GM18502 (cell line): Measurements from ENCODE around the gene DOCK4.

Experiments
- ATAC-seq: cut with Tn5 transposase; IDR thresholded peaks from one replicate; pipeline ENCODE4 v1.9.1; 2021; ENCODE audit warnings: mild to moderate bottlenecking; ENCODE audit not compliant: unreplicated experiment, poor library complexity

DOCK4 gene

DNA sequence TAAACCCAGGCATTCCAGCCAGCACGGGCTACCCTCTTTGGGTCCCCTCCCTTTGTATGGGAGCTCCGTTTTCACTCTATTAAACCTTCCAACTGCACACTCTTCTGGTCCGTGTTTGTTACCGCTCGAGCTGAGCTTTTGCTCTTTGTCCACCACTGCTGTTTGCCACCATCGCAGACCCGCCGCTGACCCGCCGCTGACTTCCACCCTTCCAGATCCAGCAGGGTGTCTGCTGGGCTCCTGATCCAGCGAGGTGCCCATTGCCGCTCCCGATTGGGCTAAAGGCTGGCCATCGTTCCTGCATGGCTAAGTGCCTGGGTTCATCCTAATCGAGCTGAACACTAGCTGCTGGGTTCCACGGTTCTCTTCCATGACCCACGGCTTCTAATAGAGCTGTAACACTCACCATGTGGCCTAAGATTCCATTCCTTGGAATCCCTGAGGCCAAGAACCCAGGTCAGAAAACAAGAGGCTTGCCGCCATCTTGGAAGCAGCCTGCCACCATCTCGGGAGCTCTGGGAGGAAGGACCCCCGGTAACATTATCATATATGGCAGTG, 14.8 kb upstream of the DOCK4 start:
- ATAC-seq = no peak

DNA sequence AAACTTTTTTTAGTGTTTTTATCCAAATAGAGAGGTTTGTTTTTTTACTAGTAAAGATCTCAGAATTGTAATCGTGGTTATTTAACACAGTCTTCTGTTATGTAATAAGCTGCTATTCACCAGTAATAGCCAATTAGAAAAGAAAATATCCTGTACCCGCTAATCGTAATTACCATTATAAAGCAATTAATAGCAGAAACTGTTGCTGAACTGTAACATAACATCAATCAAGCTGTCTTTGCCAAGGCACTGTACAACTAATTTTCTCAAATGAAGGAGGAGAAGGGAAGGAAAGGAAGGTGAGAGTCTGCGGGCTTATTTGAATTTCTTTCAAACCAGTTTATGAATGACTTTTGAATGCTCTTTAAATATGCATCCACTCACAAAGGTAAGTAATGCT, 9.6 kb upstream of the DOCK4 start:
- ATAC-seq = no peak

DNA sequence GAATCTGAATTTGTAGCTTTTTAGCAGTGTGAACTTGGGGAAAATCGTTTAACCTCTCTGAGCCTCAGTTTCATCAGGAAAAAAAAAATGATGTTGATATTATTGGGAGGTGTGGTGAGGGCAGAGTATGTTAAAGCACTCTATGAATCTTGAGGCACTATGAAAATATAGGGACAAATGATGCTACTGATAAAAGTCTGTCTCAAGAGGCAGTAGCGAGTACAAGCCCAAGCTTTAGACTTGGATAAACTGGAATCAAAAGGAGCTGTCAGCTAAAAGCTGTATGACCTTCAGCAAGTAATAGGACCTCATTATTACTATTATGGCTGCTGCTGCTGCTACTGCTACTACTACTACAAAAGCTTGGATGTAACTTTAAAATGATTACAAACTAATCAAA, 8.7 kb upstream of the DOCK4 start:
- ATAC-seq = no peak

DNA sequence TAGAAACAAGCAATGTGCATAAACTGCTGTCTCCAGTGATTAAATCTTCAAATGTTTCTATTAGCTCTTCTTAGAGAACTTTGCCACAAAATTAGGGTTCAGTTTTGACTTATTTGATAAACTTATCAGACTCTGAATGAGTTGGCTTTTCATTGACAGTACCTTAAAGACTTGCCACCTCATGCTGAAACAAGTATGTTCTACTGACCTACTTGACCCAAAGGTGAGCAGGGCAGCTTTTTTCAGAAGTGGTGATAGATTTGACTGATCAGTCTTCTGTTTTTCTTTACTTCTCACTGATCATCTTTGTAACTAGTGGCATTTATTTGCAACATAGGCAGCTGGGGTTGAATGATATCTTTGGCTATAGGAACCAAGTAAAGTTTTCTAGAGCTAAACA, 8.1 kb upstream of the DOCK4 start:
- ATAC-seq = no peak

DNA sequence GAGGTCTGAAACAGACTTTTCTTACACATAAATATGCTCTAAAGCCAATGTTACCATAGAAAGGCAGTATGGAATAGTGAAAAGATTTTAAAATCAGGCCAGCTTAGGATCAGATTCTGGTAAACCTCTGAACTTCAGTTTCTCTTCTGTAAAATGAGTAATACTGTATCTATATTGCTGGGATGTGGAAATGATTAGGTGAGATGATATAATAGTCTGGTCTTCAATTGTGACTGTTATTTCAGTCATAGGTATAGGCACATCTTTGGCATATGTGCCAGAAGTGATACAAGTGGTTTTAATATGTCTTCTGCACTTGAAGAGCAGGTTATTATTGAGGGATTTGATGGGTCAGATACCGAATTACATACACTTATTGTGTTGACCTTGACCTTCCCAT, 7.5 kb upstream of the DOCK4 start:
- no peak for ATAC-seq

DNA sequence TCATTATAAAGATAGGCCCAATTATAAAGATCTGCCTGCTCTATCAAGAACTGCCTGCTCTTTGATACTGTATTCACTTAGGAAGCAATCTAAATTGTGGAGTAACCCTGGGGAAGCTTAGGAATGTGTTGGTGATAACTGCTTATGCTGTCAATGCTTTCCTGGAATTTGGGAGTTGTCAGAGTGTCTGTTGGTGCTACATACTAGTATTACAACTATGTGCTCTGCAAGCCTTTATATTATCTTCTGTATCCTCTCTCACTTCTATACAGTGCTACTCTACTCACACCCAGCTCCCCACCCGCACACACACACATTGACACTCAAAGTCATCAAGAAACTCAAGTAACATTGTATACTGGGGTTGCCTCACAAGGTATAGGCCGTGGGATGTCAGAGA, 6.4 kb upstream of the DOCK4 start:
- ATAC-seq = no peak

DNA sequence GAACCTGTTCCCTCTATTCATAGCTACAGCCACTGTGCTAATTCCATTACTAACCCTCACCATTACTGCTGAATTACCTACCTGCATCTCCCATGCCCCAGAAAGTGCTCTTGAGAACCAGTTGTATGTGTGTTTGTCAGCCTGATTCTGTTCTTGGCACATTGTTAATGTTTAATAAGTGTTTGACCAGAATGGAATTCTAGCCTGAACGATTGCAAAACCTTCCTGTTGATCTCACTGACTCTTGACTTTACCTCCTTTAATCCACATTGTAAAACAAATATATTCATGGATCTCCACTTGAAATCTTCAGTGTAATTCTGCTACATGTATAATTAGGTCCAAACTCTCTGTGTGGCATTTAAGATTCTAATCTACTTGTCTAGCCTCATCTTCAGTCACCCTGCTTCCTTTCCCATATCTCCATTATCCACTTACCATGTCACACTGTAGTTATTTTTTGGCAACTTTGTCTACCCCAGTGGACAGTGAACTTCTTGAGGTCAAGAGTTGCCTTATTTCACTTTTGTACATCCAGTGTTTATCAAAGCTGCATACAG, 5.2 kb upstream of the DOCK4 start:
- no peak for ATAC-seq

DNA sequence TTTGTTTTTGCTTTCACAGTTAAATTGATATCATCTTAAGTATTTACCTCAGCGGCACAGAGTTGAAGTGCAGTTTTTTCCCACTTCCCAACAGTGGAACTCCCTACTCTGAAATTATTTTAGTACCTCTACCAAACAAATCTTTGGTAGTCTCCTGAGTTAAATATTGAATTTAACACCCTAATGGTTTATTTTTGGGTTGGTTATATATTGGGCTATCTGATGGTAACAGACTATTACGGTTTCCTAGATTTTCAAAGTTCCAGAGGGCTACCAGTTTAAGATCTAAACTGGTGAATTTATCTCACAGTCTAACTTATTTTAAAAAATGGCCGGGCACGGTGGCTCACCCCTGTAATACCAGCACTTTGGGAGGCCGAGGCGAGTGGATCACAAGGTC, 1.6 kb upstream of the DOCK4 start:
- ATAC-seq = no peak

DNA sequence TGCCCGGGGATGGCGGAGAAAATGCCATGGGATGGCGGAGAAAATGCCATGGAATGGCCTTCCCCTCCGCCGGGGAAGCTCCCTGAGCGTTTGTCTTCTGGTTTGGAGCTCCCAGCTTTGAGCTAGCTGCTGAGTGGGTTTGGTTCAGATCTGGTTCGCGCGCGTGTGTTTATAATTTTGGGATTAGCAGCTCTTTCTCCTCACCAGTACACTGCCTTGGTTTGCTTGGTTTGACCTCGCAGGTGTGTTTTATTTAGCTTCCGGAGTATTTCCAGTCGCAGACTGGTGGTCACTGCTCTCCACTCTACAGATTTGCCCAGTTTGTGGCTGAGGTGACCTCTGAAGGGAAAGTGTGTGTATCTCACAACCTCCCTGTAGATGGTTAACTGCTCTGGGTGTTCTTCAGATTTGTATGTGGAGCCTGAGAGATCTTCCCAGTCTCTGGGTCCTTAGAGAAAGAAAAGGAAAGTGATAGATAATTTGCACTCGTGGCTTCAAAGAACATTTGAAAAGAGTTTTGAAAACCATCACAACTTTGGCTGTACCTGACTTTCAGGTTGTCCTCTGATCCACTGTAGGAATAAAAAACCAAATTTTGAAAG, 893 bp upstream of the DOCK4 start:
- ATAC-seq = no peak

DNA sequence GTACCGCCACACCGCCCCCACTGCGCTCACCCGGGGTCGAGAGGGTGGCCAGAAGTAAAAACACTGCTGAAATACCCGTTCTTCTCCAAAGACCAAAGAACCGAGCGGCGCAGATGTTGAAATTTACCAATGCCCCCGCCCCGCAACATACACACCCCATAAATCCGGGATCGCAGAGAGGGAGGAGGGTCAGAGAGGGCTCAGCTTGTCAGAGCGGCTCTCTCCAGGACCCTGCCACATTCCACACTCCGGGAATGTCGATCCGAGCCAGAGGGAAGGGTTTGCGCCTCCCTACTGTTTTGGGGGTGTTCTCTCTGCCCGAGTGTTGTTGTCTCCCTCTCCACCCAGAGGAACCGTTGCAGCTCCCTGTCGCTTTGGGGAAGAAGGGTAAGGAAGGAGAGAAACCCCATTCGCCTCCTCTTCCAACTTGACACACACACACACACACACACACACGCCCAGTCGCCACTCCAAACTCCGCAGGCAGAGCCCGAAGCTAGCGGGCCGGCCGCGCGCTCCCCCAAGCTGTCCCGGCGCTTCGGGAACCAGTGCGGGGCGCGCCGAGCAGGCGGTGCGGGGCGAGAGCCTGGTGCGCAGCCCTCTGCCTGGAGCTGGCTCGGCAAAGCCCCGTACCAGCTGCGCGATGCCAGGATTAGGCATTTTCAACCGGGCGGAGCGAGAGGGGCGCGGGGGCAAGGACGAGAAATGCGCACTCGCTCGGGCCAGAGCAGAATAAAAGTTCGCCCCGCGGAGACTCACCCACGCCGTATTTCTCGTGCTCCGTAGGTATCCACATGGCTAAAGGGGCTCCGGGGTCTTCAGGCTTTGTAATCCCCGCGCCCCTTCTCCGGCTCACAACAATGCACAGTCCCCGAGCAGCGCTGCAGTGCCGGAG, 609 bp downstream of the DOCK4 start:
- peak; percentile 14 for ATAC-seq

DNA sequence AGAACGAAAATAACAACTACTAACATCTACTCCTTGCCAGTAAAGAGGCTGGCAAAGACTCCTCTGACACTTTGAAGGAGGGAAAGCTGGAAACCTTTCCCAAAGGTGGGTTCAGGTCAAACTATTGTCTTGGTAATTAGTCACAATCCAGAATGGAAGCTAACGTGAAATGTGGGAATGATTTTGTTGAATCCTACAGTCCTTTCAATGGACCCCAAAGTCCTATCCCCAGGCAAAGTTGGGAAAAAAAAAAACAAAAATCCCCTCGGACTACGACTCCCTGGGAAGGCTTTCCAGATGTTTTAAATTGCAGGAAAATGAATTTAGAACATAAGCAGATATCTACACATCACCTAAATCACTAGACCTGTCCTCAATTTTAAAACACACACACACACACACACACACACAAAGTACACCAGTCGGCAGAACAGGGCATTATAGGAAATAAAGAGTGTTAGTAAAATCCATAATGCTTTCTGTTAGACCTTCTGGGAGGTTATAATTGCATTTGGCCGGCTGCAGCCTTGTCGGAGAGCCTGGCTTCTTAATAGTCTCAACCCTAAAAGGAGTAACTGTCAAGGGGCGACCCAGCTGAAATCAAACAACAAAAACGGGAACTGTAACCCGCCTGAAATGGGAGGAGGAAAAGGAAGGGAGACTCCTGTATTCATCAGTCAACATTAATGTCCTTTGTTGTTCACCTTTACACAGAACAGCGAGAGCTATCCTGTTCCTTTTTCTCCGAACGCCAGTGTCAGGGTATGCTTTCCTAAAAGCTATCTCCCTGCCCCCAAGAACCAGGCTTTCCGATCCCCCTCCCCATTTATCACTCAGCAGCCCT, 1.5 kb downstream of the DOCK4 start:
- ATAC-seq = no peak

DNA sequence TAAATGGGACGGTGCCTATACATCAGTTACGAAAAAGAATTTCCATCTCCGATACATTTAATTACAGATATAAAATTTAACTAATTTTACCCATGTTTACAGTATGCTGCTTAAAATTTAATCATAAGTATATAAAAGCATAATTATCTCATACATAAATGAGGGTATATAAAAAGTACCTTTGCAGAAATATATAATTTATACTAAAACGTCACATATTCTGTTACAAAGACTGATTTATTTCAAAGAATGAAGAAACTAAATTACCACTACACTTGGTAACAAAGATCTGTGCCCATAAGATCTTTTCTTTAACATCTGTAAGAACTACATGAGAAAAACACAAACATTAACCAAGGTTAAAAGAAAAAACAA, 2.8 kb downstream of the DOCK4 start:
- ATAC-seq = no peak

DNA sequence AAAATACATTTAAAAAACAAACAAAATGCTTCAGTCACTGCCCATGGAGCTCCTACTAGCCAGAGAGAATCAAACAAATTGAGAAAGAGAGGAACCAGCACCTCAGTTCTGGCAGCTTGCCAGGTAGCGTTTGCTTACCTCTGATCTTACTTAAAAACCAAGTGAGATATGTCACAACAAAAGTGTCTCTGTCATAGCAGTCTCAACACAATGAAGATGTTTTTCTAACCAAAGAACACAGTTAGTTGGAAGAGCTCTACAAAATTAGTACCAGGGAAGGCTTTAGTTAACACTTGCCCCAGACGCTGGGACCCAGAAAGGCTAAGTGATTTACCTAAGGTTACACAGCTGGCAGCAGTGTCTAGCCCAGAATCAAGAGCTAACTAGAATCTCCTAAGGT, 3.4 kb downstream of the DOCK4 start:
- ATAC-seq = no peak

DNA sequence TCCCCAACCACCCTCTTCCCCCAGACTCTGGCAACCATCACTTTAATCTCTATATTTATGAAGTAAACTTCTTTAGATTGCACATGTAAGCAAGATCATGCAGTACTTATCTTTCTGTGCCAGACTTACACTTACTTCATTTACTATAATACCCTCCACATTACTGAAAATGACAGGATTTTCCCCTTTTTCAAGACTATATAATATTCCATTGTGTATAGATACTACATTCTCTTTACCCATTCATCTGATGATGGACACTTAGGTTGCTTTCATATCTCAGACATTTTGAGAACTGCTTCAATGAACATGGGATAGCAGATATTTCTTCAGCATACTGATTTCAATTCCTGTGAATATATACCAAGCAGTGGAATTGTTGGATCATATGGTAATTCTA, 4.4 kb downstream of the DOCK4 start:
- ATAC-seq = no peak

DNA sequence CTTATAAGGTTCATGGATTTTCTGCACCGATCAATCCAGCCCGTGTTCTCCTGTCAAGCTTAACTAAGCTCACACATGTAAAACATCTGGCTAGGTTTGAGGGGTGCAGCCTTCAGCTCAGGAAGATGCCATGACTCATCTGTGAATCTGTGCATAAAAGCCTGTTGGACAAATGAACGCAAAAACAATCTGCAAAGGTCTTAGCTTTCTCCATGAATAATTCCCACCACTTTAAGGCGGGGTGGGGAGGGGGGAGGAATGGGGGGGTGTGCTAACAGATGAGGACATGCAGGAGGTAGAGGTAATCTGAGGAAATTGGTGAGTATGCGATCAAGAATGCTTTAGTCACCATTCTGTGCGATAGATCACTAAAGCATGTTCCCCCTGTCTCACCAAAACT, 4.8 kb downstream of the DOCK4 start:
- no peak for ATAC-seq

DNA sequence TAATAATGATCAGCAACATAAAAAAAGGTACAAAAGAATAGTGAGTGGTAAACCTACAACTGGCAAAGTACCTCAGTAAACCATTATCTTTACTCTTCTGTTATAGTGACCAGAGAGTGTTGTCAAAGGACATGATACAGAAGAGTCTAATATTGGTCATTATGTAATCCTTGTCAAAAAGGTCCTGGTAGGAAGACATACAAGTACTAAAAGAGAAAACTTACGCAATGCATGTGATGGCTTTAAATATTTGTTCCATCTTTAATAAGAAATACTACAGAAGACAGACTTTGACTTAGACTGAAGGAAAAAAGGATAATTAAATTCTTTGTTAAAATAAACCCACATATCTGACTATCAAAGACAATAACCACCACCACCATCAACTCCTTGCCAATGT, 6.5 kb downstream of the DOCK4 start:
- no peak for ATAC-seq

DNA sequence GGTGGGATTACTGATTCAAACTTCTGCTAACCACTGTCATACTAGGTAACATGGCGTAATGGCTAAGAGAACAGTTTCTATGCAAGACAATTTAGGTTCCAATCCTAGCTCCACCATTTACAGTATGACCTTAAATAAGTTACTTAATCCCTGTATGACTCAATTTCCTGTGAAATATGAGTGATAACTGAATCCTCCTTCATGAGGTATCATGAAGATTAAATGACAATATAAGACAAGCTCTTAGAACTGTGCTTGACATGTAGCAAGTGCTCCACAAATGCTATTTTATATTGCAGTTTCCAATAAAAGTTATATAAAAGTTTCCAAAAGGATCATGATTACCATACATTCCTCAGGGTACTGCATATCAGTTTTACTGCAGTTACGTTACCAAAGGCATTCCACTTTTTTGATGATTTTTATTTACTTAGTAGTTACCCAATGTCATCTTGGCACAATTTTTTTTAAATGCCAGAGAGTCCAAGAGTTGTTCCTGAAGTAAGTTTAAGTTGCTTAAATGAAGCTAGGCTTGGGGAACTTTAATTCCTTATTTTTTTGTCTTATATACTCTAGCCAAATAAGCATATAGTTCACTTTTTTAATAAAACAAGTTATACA, 7.1 kb downstream of the DOCK4 start:
- ATAC-seq = no peak

DNA sequence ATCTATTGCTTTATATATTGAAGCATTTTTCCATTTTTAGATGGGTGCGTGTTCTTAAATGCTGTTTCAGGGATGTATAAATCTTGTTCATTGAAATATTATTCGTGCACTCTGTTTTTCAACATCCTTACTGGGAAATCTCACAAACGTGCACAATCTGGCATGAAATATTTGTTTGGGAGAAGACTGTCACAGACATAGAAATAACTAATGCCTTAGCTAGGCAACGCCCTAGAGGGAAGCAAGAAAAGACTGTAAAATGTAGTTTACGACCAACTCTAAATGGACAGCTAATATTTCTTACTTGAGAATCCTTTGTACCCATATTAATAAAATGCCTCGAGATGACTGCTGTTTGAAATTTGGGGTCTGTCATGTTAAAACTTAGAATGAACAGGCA, 8.9 kb downstream of the DOCK4 start:
- no peak for ATAC-seq

DNA sequence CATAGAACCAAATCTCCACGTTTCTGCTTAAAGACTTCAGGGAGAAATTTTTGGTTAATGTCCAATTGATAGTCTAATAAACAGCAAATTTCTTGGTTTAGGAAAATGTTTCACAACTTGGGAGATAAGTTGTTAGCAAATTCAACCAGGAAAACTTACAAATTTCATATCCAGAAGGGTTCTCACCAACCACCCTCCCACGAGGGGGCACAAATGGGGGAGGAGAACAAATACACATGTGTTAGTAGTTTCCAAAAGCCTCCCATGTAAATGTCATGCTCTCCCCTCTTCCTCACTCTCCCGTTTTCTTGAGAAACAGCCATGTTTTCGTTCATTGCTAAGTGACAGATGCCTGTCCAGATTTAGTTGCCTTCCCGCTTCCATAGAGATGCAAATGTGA, 10.5 kb downstream of the DOCK4 start:
- ATAC-seq = no peak

DNA sequence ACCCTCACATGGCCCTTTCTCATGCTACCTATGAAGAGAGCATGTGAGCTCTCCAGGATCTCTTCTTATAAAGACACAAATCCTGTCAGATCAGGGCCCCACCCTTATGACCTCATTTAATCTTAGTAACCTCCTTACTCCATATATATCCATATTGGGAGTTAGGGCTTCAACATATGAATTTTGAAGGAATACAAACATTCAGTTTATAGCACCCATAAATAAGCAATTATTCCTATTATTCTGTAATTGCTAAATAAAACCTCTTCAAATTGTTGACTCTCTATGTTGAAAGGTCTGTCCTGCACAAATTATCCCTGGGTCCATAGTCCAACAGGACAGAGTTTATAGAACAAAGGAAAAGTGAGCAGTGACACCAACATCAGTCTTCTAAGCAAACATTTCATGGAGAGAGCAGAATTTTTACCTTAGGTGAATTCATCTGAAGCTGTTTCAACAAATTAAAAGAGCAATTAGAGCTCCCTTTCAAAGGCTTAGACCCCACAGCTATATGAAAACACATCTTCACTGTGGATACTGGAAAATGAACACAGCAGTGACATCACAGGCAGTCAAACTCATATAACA, 12.2 kb downstream of the DOCK4 start:
- no peak for ATAC-seq
